ENCODE measurements around the gene NR4A3. TPM values are rescaled to one million over a fixed set of nuclear protein-coding genes. Genes with fewer than 3 reads are reported as not detected.

The NR4A3 gene
- total RNA-seq, 1 donor from 2014 or later = 3.2 TPM

- no peak for DNase-seq (ENCODE audit: extremely low spot score, unreplicated experiment)
- Mint-ChIP-seq H3K9me3 (ENCODE audit: unreplicated experiment) (no peaks in the 10 kb centered on the region), H3K27ac (ENCODE audit: unreplicated experiment) (no peak overlapping the region), H3K27me3 (ENCODE audit: unreplicated experiment) (peaks cover 22% of the 10 kb centered on the region), H3K4me1 (ENCODE audit: unreplicated experiment) (peaks cover 6% of the 10 kb centered on the region), H3K4me3 (ENCODE audit: unreplicated experiment) (no peak overlapping the region), H3K36me3 (ENCODE audit: unreplicated experiment) (no peaks in the 10 kb centered on the region)
- no peak for TF ChIP-seq CTCF (IDR thresholded peaks at IDR 0.05)
Measured at GRCh38 chr9:99782962-99783718, 38.5 kb upstream of the NR4A3 start.

- no peak for TF ChIP-seq CTCF (IDR thresholded peaks at IDR 0.05)
- no peak overlapping the region for H3K4me3 Mint-ChIP-seq (ENCODE audit: unreplicated experiment)
- no peak overlapping the region for H3K27ac Mint-ChIP-seq (ENCODE audit: unreplicated experiment)
- no peaks in the 10 kb centered on the region for H3K4me1 Mint-ChIP-seq (ENCODE audit: unreplicated experiment)
- H3K27me3 Mint-ChIP-seq (ENCODE audit: unreplicated experiment) = peaks cover 24% of the 10 kb centered on the region
- no peaks in the 10 kb centered on the region for H3K36me3 Mint-ChIP-seq (ENCODE audit: unreplicated experiment)
- DNase-seq (ENCODE audit: extremely low spot score, unreplicated experiment) = no peak
- no peaks in the 10 kb centered on the region for H3K9me3 Mint-ChIP-seq (ENCODE audit: unreplicated experiment)
Measured at GRCh38 chr9:99783799-99784198, 37.9 kb upstream of the NR4A3 start.

- Mint-ChIP-seq H3K27ac (ENCODE audit: unreplicated experiment) (no peak overlapping the region), H3K9me3 (ENCODE audit: unreplicated experiment) (no peaks in the 10 kb centered on the region), H3K4me1 (ENCODE audit: unreplicated experiment) (no peaks in the 10 kb centered on the region)
Measured at GRCh38 chr9:99785010-99785590, 36.6 kb upstream of the NR4A3 start.

GRCh38 chr9:99787556-99787955, 34.1 kb upstream of the NR4A3 start:
- no peak overlapping the region for H3K4me3 Mint-ChIP-seq (ENCODE audit: unreplicated experiment)
- DNase-seq (ENCODE audit: extremely low spot score, unreplicated experiment) = no peak

More at GRCh38 chr9:99785010-99785590, 36.6 kb upstream of the NR4A3 start:
- no peak for DNase-seq (ENCODE audit: extremely low spot score, unreplicated experiment)
- peaks cover 28% of the 10 kb centered on the region for H3K27me3 Mint-ChIP-seq (ENCODE audit: unreplicated experiment)
- TF ChIP-seq CTCF (IDR thresholded peaks at IDR 0.05) = no peak
- H3K4me3 Mint-ChIP-seq (ENCODE audit: unreplicated experiment) = no peak overlapping the region
- H3K36me3 Mint-ChIP-seq (ENCODE audit: unreplicated experiment) = no peaks in the 10 kb centered on the region

More at GRCh38 chr9:99787556-99787955, 34.1 kb upstream of the NR4A3 start:
- Mint-ChIP-seq H3K27ac (ENCODE audit: unreplicated experiment) (no peak overlapping the region), H3K9me3 (ENCODE audit: unreplicated experiment) (peaks cover 7% of the 10 kb centered on the region), H3K27me3 (ENCODE audit: unreplicated experiment) (peaks cover 30% of the 10 kb centered on the region), H3K4me1 (ENCODE audit: unreplicated experiment) (no peaks in the 10 kb centered on the region), H3K36me3 (ENCODE audit: unreplicated experiment) (no peaks in the 10 kb centered on the region)
- TF ChIP-seq CTCF (IDR thresholded peaks at IDR 0.05) = no peak

Measured in osteocyte (in vitro differentiated cells).